ENCODE results near the gene PIAS1. TPM values are rescaled to one million over a fixed set of nuclear protein-coding genes. Genes with fewer than 3 reads are reported as not detected.

Gene PIAS1
- total and polyA plus RNA-seq, 2 donors (not counting 3 experiments of a cell fraction or from before 2014, with no cell fraction given), result 23.7 to 24.2 TPM

- TF ChIP-seq EZH2 (IDR thresholded peaks at IDR 0.05; ENCODE audit: borderline replicate concordance, low read depth, low read length, severe bottlenecking) (no peak), MAX (IDR thresholded peaks at IDR 0.05; ENCODE audit: insufficient read depth, insufficient read length) (no peak), POLR2A (IDR thresholded peaks at IDR 0.05; ENCODE audit: low read depth, low read length) (no peak), MYC (IDR thresholded peaks at IDR 0.05; ENCODE audit: low read depth, low read length) (no peak), JUN (IDR thresholded peaks at IDR 0.05; ENCODE audit: borderline replicate concordance, insufficient read depth, insufficient read length, low read depth) (no peak), GATA2 (IDR thresholded peaks at IDR 0.05; ENCODE audit: insufficient read depth, insufficient read length, low read depth, low read length) (no peak), POLR2AphosphoS5 (IDR thresholded peaks at IDR 0.05; ENCODE audit: insufficient read depth, low read depth, low read length) (no peak), CTCF (IDR thresholded peaks at IDR 0.05; ENCODE audit: extremely low read depth in 1 of 2, insufficient read depth in 1 of 2, low read depth in 1 of 2, low read length in 2 of 2) (no peak), FOS (IDR thresholded peaks at IDR 0.05; ENCODE audit: borderline replicate concordance, insufficient read depth, low read length) (no peak)
- ChIA-PET CTCF (interaction anchor here (2.0 kb wide), 1 partner anchor 48 kb away, joined by 5 read pairs; no protein-coding TSS in a partner anchor), POLR2A (no interaction called here)
- no peak for FAIRE-seq
- Histone ChIP-seq H3K9me1 (replicated peaks; ENCODE audit: control insufficient read depth, extremely low read depth, insufficient read depth, low read length) (no peaks in the 10 kb centered on the region), H3K4me2 (ENCODE audit: insufficient read depth, low read length) (no peak overlapping the region), H3K4me3 (replicated peaks in 1 of 3; ENCODE audit: insufficient read depth in 1 of 3, low read depth in 1 of 3, low read length in 3 of 3) (no peak overlapping the region), H3K4me1 (ENCODE audit: control insufficient read depth, extremely low read depth, insufficient read depth, low read length) (no peaks in the 10 kb centered on the region), H3K79me2 (ENCODE audit: control insufficient read depth, insufficient read depth, low read length) (peaks cover 39% of the 10 kb centered on the region), H3K9me3 (replicated peaks; ENCODE audit: control insufficient read depth, insufficient read depth, low read length) (no peaks in the 10 kb centered on the region), H3K27me3 (ENCODE audit: control insufficient read depth in 2 of 2, insufficient read depth in 2 of 2, low read length in 2 of 2) (no peaks in the 10 kb centered on the region), H2AFZ (ENCODE audit: low read depth, low read length) (no peak overlapping the region), H4K20me1 (replicated peaks; ENCODE audit: control insufficient read depth, extremely low read depth, insufficient read depth, low read length) (peaks cover 8% of the 10 kb centered on the region), H3K9ac (replicated peaks; ENCODE audit: extremely low read depth, insufficient read depth, low read length) (no peak overlapping the region), H3K27ac (ENCODE audit: insufficient read depth, low read depth, low read length) (no peak overlapping the region), H3K36me3 (ENCODE audit: control insufficient read depth in 2 of 2, extremely low read depth in 1 of 2, insufficient read depth in 2 of 2, low read length in 2 of 2) (peaks cover 0 to 3% of the 10 kb centered on the region in 2 experiments)
- dilution Hi-C loops (cut with MboI; ENCODE audit: extremely low pct_ligation_motif_present, low sequenced_read_pairs), result no loop called here
- DNase-seq (ENCODE audit: low read depth, low spot score), result no peak
- no TSS peak for BruUV-seq (replicated peaks)
- intact Hi-C loops (cut with micrococcal nuclease), result no loop called here
Observed at GRCh38 chr15:68107142-68107541, 53.0 kb downstream of the PIAS1 start.

All from endothelial cell of umbilical vein (primary cell).